Measurements from ENCODE around the gene NDUFB11. TPM values are rescaled to one million over a fixed set of nuclear protein-coding genes. Genes with fewer than 3 reads are reported as not detected.
"Not testable (repeated sequence)": the region's sequence is repeated elsewhere in the genome, so short reads cannot be mapped to it uniquely, and the experiment has no call there.

The NDUFB11 gene
- total RNA-seq, 1 experiment from 2014 or later = 129 TPM

DNA sequence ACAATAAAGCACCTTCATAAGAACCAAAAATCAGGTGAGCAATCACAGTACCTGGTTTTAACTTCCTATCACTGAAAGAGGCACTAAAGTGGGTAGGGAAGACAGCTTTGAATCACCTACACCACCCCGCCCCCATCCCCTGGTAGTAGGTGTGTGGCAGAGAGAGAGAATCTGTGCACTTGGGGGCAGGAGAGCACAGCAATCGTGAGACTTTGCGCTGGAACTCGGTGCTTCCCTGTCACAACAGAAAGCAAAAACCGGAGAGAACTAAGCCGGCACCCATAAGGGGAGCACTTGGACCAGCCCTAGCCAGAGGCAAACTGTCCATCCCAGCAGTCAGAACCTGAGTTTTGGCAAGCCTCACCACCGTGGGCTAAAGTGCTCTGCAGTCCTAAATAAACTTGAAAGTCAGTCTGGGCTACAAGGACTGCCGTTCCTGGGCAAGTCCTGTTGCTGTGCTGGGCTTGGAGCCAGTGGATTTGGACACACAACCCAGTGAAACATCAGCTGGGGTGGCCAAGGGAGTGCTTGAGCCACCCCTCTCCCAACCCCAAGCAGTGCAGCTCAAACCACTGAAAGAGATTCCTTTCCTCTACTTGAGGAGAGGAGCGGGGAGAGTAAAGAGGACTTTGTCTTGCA, 32.1 kb downstream of the NDUFB11 start:
- ChIA-PET POLR2A (no interaction called here), CTCF (interaction anchor here (0.6 kb wide), 2 partner anchors 40 to 413 kb away, joined by 6 to 11 read pairs; no protein-coding TSS in a partner anchor)
- Histone ChIP-seq H3K36me3 (ENCODE audit: control insufficient read depth, insufficient read depth, low read length) (no peaks in the 10 kb centered on the region), H3K9me3 (no peaks in the 10 kb centered on the region), H3K27me3 (replicated peaks; ENCODE audit: control insufficient read depth, insufficient read depth, low read length) (no peaks in the 10 kb centered on the region), H3K4me3 (ENCODE audit: low read depth, low read length) (no peak overlapping the region), H3K4me1 (no peaks in the 10 kb centered on the region)
- no peaks in the 10 kb centered on the region for H3K9me3 Mint-ChIP-seq (ENCODE audit: unreplicated experiment)
- TF ChIP-seq CTCF (IDR thresholded peaks at IDR 0.05; ENCODE audit: insufficient read depth in 1 of 2, low read depth in 1 of 2, low read length in 1 of 2, severe bottlenecking in 1 of 2, unreplicated experiment in 1 of 2) = no peak
- no peak overlapping the region for H3K27ac Mint-ChIP-seq (ENCODE audit: unreplicated experiment)
- H3K4me1 Mint-ChIP-seq (ENCODE audit: low read depth, unreplicated experiment) = no peaks in the 10 kb centered on the region
- no peaks in the 10 kb centered on the region for H3K36me3 Mint-ChIP-seq (ENCODE audit: insufficient read depth, unreplicated experiment)
- no peaks in the 10 kb centered on the region for H3K27me3 Mint-ChIP-seq (ENCODE audit: insufficient read depth, unreplicated experiment)
- no peak overlapping the region for H3K4me3 Mint-ChIP-seq (ENCODE audit: unreplicated experiment)
- DNase-seq = no peak
- BruUV-seq (replicated peaks) = no TSS peak
- intact Hi-C loops (cut with micrococcal nuclease; ENCODE audit: unreplicated experiment) = no loop called here

DNA sequence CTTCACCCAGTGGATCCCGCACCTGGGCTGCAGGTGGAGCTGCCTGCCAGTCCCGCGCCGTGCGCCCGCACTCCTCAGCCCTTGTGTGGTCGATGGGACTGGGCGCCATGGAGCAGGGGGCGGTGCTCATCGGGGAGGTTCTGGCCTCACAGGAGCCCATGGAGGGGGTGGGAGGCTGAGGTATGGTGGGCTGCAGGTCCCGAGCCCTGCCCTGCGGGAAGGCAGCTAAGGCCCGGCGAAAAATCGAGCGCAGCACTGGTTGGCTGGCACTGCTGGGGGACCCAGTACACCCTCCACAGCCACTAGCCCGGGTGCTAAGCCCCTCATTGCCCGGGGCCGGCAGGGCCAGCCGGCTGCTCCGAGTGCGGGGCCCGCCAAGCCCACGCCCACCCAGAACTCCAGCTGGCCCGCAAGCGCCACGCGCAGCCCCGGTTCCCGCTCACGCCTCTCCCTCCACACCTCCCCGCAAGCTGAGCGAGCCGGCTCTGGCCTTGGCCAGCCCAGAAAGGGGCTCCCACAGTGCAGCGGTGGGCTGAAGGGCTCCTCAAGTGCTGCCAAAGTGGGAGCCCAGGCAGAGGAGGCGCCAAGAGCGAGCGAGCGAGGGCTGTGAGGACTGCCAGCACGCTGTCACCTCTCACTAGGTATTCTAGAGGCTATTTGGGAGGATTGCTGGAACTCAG, 33.4 kb downstream of the NDUFB11 start:
- DNase-seq; H3K36me3 Mint-ChIP-seq (ENCODE audit: insufficient read depth, unreplicated experiment); H3K27me3 ChIP-seq (replicated peaks; ENCODE audit: control insufficient read depth, insufficient read depth, low read length); H3K36me3 ChIP-seq (ENCODE audit: control insufficient read depth, insufficient read depth, low read length); H3K27ac Mint-ChIP-seq (ENCODE audit: unreplicated experiment); POLR2A ChIA-PET; H3K27me3 Mint-ChIP-seq (ENCODE audit: insufficient read depth, unreplicated experiment); H3K4me1 Mint-ChIP-seq (ENCODE audit: low read depth, unreplicated experiment); CTCF ChIA-PET; intact Hi-C loops (cut with micrococcal nuclease; ENCODE audit: unreplicated experiment); H3K9me3 ChIP-seq; H3K4me1 ChIP-seq; H3K4me3 Mint-ChIP-seq (ENCODE audit: unreplicated experiment); H3K4me3 ChIP-seq (ENCODE audit: low read depth, low read length); BruUV-seq (replicated peaks); H3K9me3 Mint-ChIP-seq (ENCODE audit: unreplicated experiment): not testable (repeated sequence)

DNA sequence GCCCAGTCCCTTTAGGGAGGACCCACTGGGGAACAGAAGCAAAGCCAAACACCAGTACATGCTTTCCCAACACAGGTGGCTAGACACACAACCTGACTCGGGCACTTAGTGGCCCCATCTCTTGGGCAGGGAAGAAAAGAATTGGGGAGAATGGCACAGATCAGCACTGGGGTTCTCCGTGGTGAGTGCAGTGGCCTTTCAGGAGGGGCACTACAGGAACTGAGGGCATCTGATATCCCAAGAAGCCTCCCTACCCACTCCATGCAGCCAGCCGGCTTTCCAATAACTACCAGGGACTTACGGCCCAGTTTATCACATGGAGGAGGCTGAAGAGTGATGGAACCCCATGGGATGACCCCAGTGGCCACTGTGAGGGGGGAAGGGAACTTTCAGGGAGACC, 43.3 kb downstream of the NDUFB11 start:
- Mint-ChIP-seq H3K27me3 (ENCODE audit: insufficient read depth, unreplicated experiment) (no peaks in the 10 kb centered on the region), H3K9me3 (ENCODE audit: unreplicated experiment) (no peaks in the 10 kb centered on the region), H3K4me3 (ENCODE audit: unreplicated experiment) (no peak overlapping the region), H3K4me1 (ENCODE audit: low read depth, unreplicated experiment) (no peaks in the 10 kb centered on the region), H3K27ac (ENCODE audit: unreplicated experiment) (no peak overlapping the region), H3K36me3 (ENCODE audit: insufficient read depth, unreplicated experiment) (peaks cover 18% of the 10 kb centered on the region)
- H3K27me3 ChIP-seq (replicated peaks; ENCODE audit: control insufficient read depth, insufficient read depth, low read length) = no peaks in the 10 kb centered on the region
- H3K4me3 ChIP-seq (ENCODE audit: low read depth, low read length) = no peak overlapping the region
- ChIA-PET POLR2A (no interaction called here), CTCF (no interaction called here)
- DNase-seq = no peak
- intact Hi-C loops (cut with micrococcal nuclease; ENCODE audit: unreplicated experiment) = no loop called here
- no peaks in the 10 kb centered on the region for H3K4me1 ChIP-seq
- H3K9me3 ChIP-seq = no peaks in the 10 kb centered on the region
- no peak for TF ChIP-seq CTCF (IDR thresholded peaks at IDR 0.05; ENCODE audit: insufficient read depth in 1 of 2, low read depth in 1 of 2, low read length in 1 of 2, severe bottlenecking in 1 of 2, unreplicated experiment in 1 of 2)
- H3K36me3 ChIP-seq (ENCODE audit: control insufficient read depth, insufficient read depth, low read length) = no peaks in the 10 kb centered on the region
- no TSS peak for BruUV-seq (replicated peaks)

Data from Caco-2 (cell line).